B cell (primary cell): ENCODE results near the gene CATSPERE. TPM values are rescaled to one million over a fixed set of nuclear protein-coding genes. Genes with fewer than 3 reads are reported as not detected.

Source experiments
- ATAC-seq: fragments of 200-7000 bp; cut with Tn5 transposase; one replicate; pipeline ENCODE4 v1.10.0; 2021; ENCODE audit warnings: low read depth, mild to moderate bottlenecking, moderate number of reproducible peaks, moderate library complexity
- CTCF ChIA-PET: fragments of 350-600 bp; sonication (Branson Sonifier 250); formaldehyde crosslinking; loops from one replicate; lab custom pipeline; 2021; ENCODE audit warnings: antibody characterized with exemption, inconsistent platforms; lab: Charles Lee
- POLR2A ChIA-PET: fragments of 350-600 bp; sonication (Branson Sonifier 250); formaldehyde crosslinking; loops from one replicate; lab custom pipeline; 2021; ENCODE audit warnings: antibody characterized with exemption; lab: Charles Lee
- DNase-seq: peaks from one replicate; pipeline ENCODE4 v3.0.0; 2013
- H2AFZ ChIP-seq: 2 replicates; pipeline ENCODE4 v1.6.1; 2012; ENCODE audit warnings: mild to moderate bottlenecking, low read depth, low read length; ENCODE audit not compliant: insufficient read depth, poor library complexity, severe bottlenecking
- H3K27ac ChIP-seq, 2 donors: 1 replicate in 1 of 2; 2 replicates in 1 of 2; pipeline ENCODE4 v1.5.1; 2012 to 2013; ENCODE audit warnings: low read length in 2 of 2, mild to moderate bottlenecking in 2 of 2, moderate library complexity in 1 of 2
- H3K27me3 ChIP-seq, 4 experiments: fragments of 200-600 bp in 1 of 4; sonication (generic) in 1 of 4; replicated peaks in 1 of 4; 1 replicate in 2 of 4; 2 replicates in 2 of 4; pipeline versions ENCODE4 v1.6.1 to v1.7.0; 2013 to 2016; ENCODE audit warnings: low read length in 3 of 4, mild to moderate bottlenecking in 2 of 4, mixed read lengths in 1 of 4, moderate library complexity in 1 of 4; ENCODE audit not compliant: insufficient read depth in 4 of 4, control insufficient read depth in 3 of 4; ENCODE audit errors: control extremely low read depth in 1 of 4
- H3K36me3 ChIP-seq, 2 experiments: replicated peaks in 1 of 2; 1 replicate in 1 of 2; 2 replicates in 1 of 2; pipeline versions ENCODE4 v1.6.1 to v1.7.1; 2013; ENCODE audit warnings: low read length in 1 of 2; ENCODE audit not compliant: insufficient read depth in 2 of 2, control insufficient read depth in 1 of 2; ENCODE audit errors: control extremely low read depth in 1 of 2, extremely low read depth in 1 of 2
- H3K4me1 ChIP-seq, 2 donors: fragments of 200-600 bp in 1 of 2; sonication (generic) in 1 of 2; 1 replicate in 1 of 2; 2 replicates in 1 of 2; pipeline versions ENCODE4 v1.5.1 to v1.6.1; 2013 to 2017; ENCODE audit warnings: low read length in 2 of 2; ENCODE audit not compliant: control insufficient read depth in 2 of 2, insufficient read depth in 2 of 2
- H3K4me2 ChIP-seq: replicated peaks from 2 replicates; pipeline ENCODE3; 2012; ENCODE audit warnings: mild to moderate bottlenecking, low read depth, low read length; ENCODE audit not compliant: poor library complexity, severe bottlenecking
- H3K4me3 ChIP-seq, 5 experiments: fragments of 200-600 bp in 1 of 5; sonication (generic) in 1 of 5; 1 replicate in 3 of 5; 2 replicates in 2 of 5; pipeline versions ENCODE4 v1.5.1 to v1.7.0; 2011 to 2016; ENCODE audit warnings: low read length in 4 of 5, mild to moderate bottlenecking in 4 of 5, low read depth in 2 of 5, control low read depth in 1 of 5, moderate library complexity in 1 of 5; ENCODE audit not compliant: insufficient read depth in 1 of 5; ENCODE audit errors: control extremely low read depth in 1 of 5, extremely low read depth in 1 of 5
- H3K79me2 ChIP-seq: fragments of 200-600 bp; sonication (generic); one replicate; pipeline ENCODE4 v1.6.0; 2016; ENCODE audit warnings: low read length; ENCODE audit not compliant: control insufficient read depth, insufficient read depth
- H3K9ac ChIP-seq: fragments of 200-600 bp; sonication (generic); 2 replicates; pipeline ENCODE4 v1.6.1; 2017; ENCODE audit warnings: mild to moderate bottlenecking, low read length, moderate library complexity
- H3K9me3 ChIP-seq, 3 donors: one replicate each; pipeline versions ENCODE4 v1.6.1 to v1.7.1; 2013; ENCODE audit warnings: low read length in 2 of 3; ENCODE audit not compliant: control insufficient read depth in 2 of 3, insufficient read depth in 1 of 3; ENCODE audit errors: control extremely low read depth in 1 of 3
- H4K20me1 ChIP-seq: 2 replicates; pipeline ENCODE4 v1.6.0; 2012; ENCODE audit warnings: mild to moderate bottlenecking, low read length; ENCODE audit not compliant: insufficient read depth, control insufficient read depth, poor library complexity, severe bottlenecking
- H3K27ac Mint-ChIP-seq: one replicate; pipeline ENCODE4 v1.8.0; 2021; ENCODE audit warnings: mixed read lengths
- H3K27me3 Mint-ChIP-seq: one replicate; pipeline ENCODE4 v1.8.0; 2021; ENCODE audit warnings: mixed read lengths
- H3K4me1 Mint-ChIP-seq: one replicate; pipeline ENCODE4 v1.8.0; 2021; ENCODE audit warnings: mixed read lengths
- H3K4me3 Mint-ChIP-seq: one replicate; pipeline ENCODE4 v1.8.0; 2021; ENCODE audit warnings: mixed read lengths
- H3K9me3 Mint-ChIP-seq: one replicate; pipeline ENCODE4 v1.8.0; 2022; ENCODE audit warnings: mixed read lengths; ENCODE audit not compliant: insufficient read depth
- CTCF ChIP-seq: fragments of 200-600 bp; IDR thresholded peaks from one replicate; pipeline ENCODE4 v1.8.0; 2022; ENCODE audit warnings: antibody characterized with exemption, mild to moderate bottlenecking
- EZH2 ChIP-seq: IDR thresholded peaks from 2 replicates; pipeline ENCODE4 v1.6.1; 2012; ENCODE audit warnings: borderline replicate concordance, low read depth, mild to moderate bottlenecking, moderate library complexity, low read length; ENCODE audit not compliant: insufficient read depth, poor library complexity, severe bottlenecking
- WGBS: methylation state at CpG from one replicate; pipeline ENCODE4 v1.1.5; 2013; ENCODE audit warnings: missing lambda C conversion rate; ENCODE audit not compliant: insufficient coverage; 5-methylcytosine and 5-hydroxymethylcytosine counted together
- intact Hi-C: fragments of 100-400 bp; cut with micrococcal nuclease; formaldehyde crosslinking; loops from one replicate; pipeline ENCODE4 v1.10.0; 2022
- polyA plus RNA-seq: library from polyadenylated mRNA; depleted of rRNA; stranded (reverse); fragments of >200 nt; gene quantifications from 2 replicates; pipeline ENCODE4 v1.2.3, GENCODE V29; 2012
- total RNA-seq, 2 donors: library from RNA; stranded (reverse); fragments of 120-200 nt in 1 of 2; gene quantifications; 1 replicate in 1 of 2; 2 replicates in 1 of 2; pipeline versions ENCODE4 v1.2.3 to v1.2.4, GENCODE V29; 2013 to 2022

Gene CATSPERE
- total and polyA plus RNA-seq, 2 donors (not counting 1 experiment from before 2014, with no cell fraction given): 0.82 to 3.1 TPM

DNA sequence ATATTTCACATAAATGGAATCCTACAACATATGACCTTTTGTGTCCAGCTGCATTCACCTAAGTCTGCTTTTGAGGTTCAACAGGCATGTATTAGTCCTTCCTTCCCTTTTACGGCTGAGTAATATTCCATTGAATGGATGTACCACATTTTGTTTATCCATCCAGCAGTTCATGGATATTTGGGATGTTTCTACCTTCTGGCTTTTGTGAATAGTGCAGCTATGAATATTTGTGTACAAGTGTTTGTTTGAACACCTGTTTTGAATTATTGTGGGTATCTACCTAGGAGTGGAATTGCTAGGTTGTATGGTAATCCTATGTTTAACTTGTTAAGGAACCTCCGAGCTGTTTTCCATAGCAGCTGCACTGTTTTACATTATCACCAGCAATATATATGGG, 129.6 kb downstream of the CATSPERE start:
- H3K9ac ChIP-seq: no peak overlapping the region
- Mint-ChIP-seq H3K27me3 (no peaks in the 10 kb centered on the region), H3K4me3 (no peak overlapping the region), H3K27ac (no peak overlapping the region), H3K4me1 (no peaks in the 10 kb centered on the region), H3K9me3 (peaks cover 4% of the 10 kb centered on the region)
- no peak overlapping the region for H3K4me3 ChIP-seq
- H2AFZ ChIP-seq: no peak overlapping the region
- DNase-seq (no peak), ATAC-seq (no peak)
- no peaks in the 10 kb centered on the region for H3K79me2 ChIP-seq
- H3K4me1 ChIP-seq: no peaks in the 10 kb centered on the region
- intact Hi-C loops: no loop called here
- H3K27me3 ChIP-seq: no peaks in the 10 kb centered on the region
- POLR2A ChIA-PET: no interaction called here
- H3K4me2 ChIP-seq: no peak overlapping the region
- H3K27ac ChIP-seq: no peak overlapping the region
- H3K9me3 ChIP-seq: peaks cover 0 to 3% (median 0%) of the 10 kb centered on the region in 3 donors
- WGBS: no CpG with 5 or more reads among the region's 2 CpGs
- H3K36me3 ChIP-seq: no peaks in the 10 kb centered on the region
- TF ChIP-seq EZH2 (no peak), CTCF (no peak)
- CTCF ChIA-PET: interaction anchor here (0.6 kb wide), 1 partner anchor 18 kb away, joined by 6 read pairs; no protein-coding TSS in a partner anchor
- H4K20me1 ChIP-seq: no peaks in the 10 kb centered on the region

GRCh38 chr1:244598611-244599010, 137.5 kb downstream of the CATSPERE start:
- Mint-ChIP-seq H3K4me3 (no peak overlapping the region), H3K27ac (no peak overlapping the region), H3K4me1 (peaks cover 9% of the 10 kb centered on the region), H3K9me3 (no peaks in the 10 kb centered on the region), H3K27me3 (no peaks in the 10 kb centered on the region)
- H3K27ac ChIP-seq: no peak overlapping the region
- no peaks in the 10 kb centered on the region for H3K27me3 ChIP-seq
- H3K4me1 ChIP-seq: no peaks in the 10 kb centered on the region
- H3K4me3 ChIP-seq: no peak overlapping the region
- H3K9me3 ChIP-seq: no peaks in the 10 kb centered on the region
- TF ChIP-seq EZH2: no peak
- TF ChIP-seq CTCF: no peak
- ChIA-PET CTCF (no interaction called here), POLR2A (no interaction called here)
- H4K20me1 ChIP-seq: no peaks in the 10 kb centered on the region
- ATAC-seq (no peak), DNase-seq (no peak)
- H3K36me3 ChIP-seq: no peaks in the 10 kb centered on the region
- no peak overlapping the region for H3K4me2 ChIP-seq
- WGBS: 92% methylated on average over 3 of the region's 5 CpGs
- intact Hi-C loops: no loop called here
- H3K79me2 ChIP-seq: no peaks in the 10 kb centered on the region
- H2AFZ ChIP-seq: no peak overlapping the region
- H3K9ac ChIP-seq: no peak overlapping the region
